GM12873 (cell line): ENCODE data around the gene IL17RC.

Experiments
- CTCF ChIP-seq: IDR thresholded peaks from 2 replicates; pipeline ENCODE4 v1.5.1; 2012; ENCODE audit warnings: low read depth, mild to moderate bottlenecking, moderate library complexity, low read length, control low read depth; ENCODE audit not compliant: insufficient read depth; ENCODE audit errors: missing control alignments

Gene IL17RC

GRCh38 chr3:9879830-9880549 lies 36.9 kb upstream of the IL17RC start, which contains the start of gene CIDEC:
TSS of gene CIDEC (minus strand) at chr3:9880253. CDS start at chr3:9878486, 1,767 bp downstream.
- no peak for TF ChIP-seq CTCF

- no peak for TF ChIP-seq CTCF
Observed at GRCh38 chr3:9881441-9881840, 35.5 kb upstream of the IL17RC start.

GRCh38 chr3:9883706-9884554 lies 33.0 kb upstream of the IL17RC start:
- no peak for TF ChIP-seq CTCF

GRCh38 chr3:9884555-9885165 lies 32.2 kb upstream of the IL17RC start:
- no peak for TF ChIP-seq CTCF

- TF ChIP-seq CTCF: no peak
Observed at GRCh38 chr3:9886328-9886727, 30.6 kb upstream of the IL17RC start.

GRCh38 chr3:9887480-9887879 lies 29.4 kb upstream of the IL17RC start:
- TF ChIP-seq CTCF: no peak

GRCh38 chr3:9888540-9888939 lies 28.4 kb upstream of the IL17RC start:
- no peak for TF ChIP-seq CTCF
